Liver (tissue), 9 donors: Measurements from ENCODE around the gene ZNF541. TPM values are rescaled to one million over a fixed set of nuclear protein-coding genes. Genes with fewer than 3 reads are reported as not detected.

Source experiments
- DNase-seq: peaks from one replicate; pipeline ENCODE4 v3.0.0-alpha.2; 2017; ENCODE audit warnings: low spot score
- H3K27ac ChIP-seq, 2 donors: one replicate each; pipeline ENCODE4 v1.7.0; 2013; ENCODE audit warnings: inconsistent platforms in 2 of 2, low read length in 2 of 2, control low read depth in 1 of 2, low read depth in 1 of 2, mild to moderate bottlenecking in 1 of 2
- H3K27me3 ChIP-seq, 4 donors: one replicate each; pipeline versions ENCODE4 v1.6.1 to v1.7.0; 2013; ENCODE audit warnings: low read length in 3 of 4, inconsistent platforms in 1 of 4, mild to moderate bottlenecking in 1 of 4, moderate library complexity in 1 of 4; ENCODE audit not compliant: control insufficient read depth in 4 of 4, insufficient read depth in 4 of 4
- H3K36me3 ChIP-seq, 4 donors: one replicate each; pipeline versions ENCODE4 v1.6.1 to v1.7.0; 2013; ENCODE audit warnings: low read length in 3 of 4, mild to moderate bottlenecking in 3 of 4, low read depth in 1 of 4, moderate library complexity in 1 of 4; ENCODE audit not compliant: control insufficient read depth in 4 of 4, insufficient read depth in 3 of 4
- H3K4me1 ChIP-seq, 4 donors: one replicate each; pipeline versions ENCODE4 v1.6.1 to v1.7.0; 2013; ENCODE audit warnings: low read length in 3 of 4, mild to moderate bottlenecking in 3 of 4, moderate library complexity in 1 of 4; ENCODE audit not compliant: control insufficient read depth in 4 of 4, insufficient read depth in 4 of 4
- H3K4me3 ChIP-seq, 3 donors: one replicate each; pipeline versions ENCODE4 v1.6.1 to v1.7.0; 2013; ENCODE audit warnings: low read length in 3 of 3, control low read depth in 1 of 3, low read depth in 1 of 3, mild to moderate bottlenecking in 1 of 3
- H3K9ac ChIP-seq, 2 donors: one replicate each; pipeline ENCODE4 v1.7.0; 2013; ENCODE audit warnings: low read length in 2 of 2, mild to moderate bottlenecking in 2 of 2, moderate library complexity in 2 of 2, control low read depth in 1 of 2, low read depth in 1 of 2
- H3K9me3 ChIP-seq, 4 donors: one replicate each; pipeline versions ENCODE4 v1.6.1 to v1.7.0; 2013; ENCODE audit warnings: low read length in 3 of 4; ENCODE audit not compliant: control insufficient read depth in 4 of 4
- ATF3 ChIP-seq: IDR thresholded peaks from 2 replicates; pipeline ENCODE4 v1.6.1; 2016; ENCODE audit warnings: antibody characterized with exemption
- CTCF ChIP-seq: fragments of 150-350 bp; IDR thresholded peaks from 2 replicates; pipeline ENCODE4 v1.5.1; 2017; ENCODE audit warnings: improper control_type of control experiment, low read depth, low read length; ENCODE audit not compliant: missing input control
- FOXA1 ChIP-seq: IDR thresholded peaks from 2 replicates; pipeline ENCODE4 v1.6.1; 2016; ENCODE audit warnings: antibody characterized with exemption
- JUND ChIP-seq, 2 donors: IDR thresholded peaks; 2 replicates each; pipeline ENCODE4 v1.6.1; 2016; ENCODE audit warnings: antibody characterized with exemption in 2 of 2
- MAX ChIP-seq: IDR thresholded peaks from 2 replicates; pipeline ENCODE4 v1.6.1; 2016; ENCODE audit warnings: antibody characterized with exemption
- YY1 ChIP-seq: IDR thresholded peaks from 2 replicates; pipeline ENCODE4 v1.6.1; 2016; ENCODE audit warnings: antibody characterized with exemption, mild to moderate bottlenecking
- ZBTB33 ChIP-seq: IDR thresholded peaks from 2 replicates; pipeline ENCODE4 v1.6.1; 2016; ENCODE audit warnings: antibody characterized with exemption
- WGBS: extraction: QIAGEN DNeasy Blood & Tissue Kit; methylation state at CpG from one replicate; pipeline ENCODE4 v1.1.7; 2013; 5-methylcytosine and 5-hydroxymethylcytosine counted together
- polyA plus RNA-seq, 2 donors: library from polyadenylated mRNA; stranded (reverse) in 1 of 2; unstranded in 1 of 2; fragments of 200-250 nt in 1 of 2; fragments of >200 nt in 1 of 2; fragmentation: Nextera tagmentation in 1 of 2; extraction: Ambion mirVana in 1 of 2; gene quantifications; one replicate each; pipeline versions ENCODE4 v1.2.1 to v1.2.3, GENCODE V29; 2013 to 2015
- total RNA-seq, 2 donors: library from RNA; depleted of rRNA; stranded (reverse); fragments of >200 nt; gene quantifications; one replicate each; pipeline ENCODE4 v1.2.3, GENCODE V29; 2014
- donor health status: healthy.
- donor health status: healthy.
- donor health status: healthy.
- donor health status: healthy.
- donor health status: healthy.

The ZNF541 gene
- total and polyA plus RNA-seq, 4 donors = 0.05 to 0.09 (median 0.08) TPM; not detected in 1

- no peak for DNase-seq
- 82% methylated on average over 13 of the region's 13 CpGs for WGBS
Observed at GRCh38 chr19:47549261-47549862, 23.6 kb downstream of the ZNF541 start.

GRCh38 chr19:47547199-47547598 is 25.7 kb downstream of the ZNF541 start:
- H3K36me3 ChIP-seq = no peaks in the 10 kb centered on the region
- H3K4me3 ChIP-seq = no peak overlapping the region
- no peak for TF ChIP-seq ATF3
- TF ChIP-seq JUND (IDR thresholded peaks at IDR 0.05) = no peak
- TF ChIP-seq ZBTB33 = no peak
- no peak for TF ChIP-seq FOXA1
- no peak for TF ChIP-seq MAX
- no peak for TF ChIP-seq CTCF
- TF ChIP-seq YY1 = no peak
- no peak for DNase-seq
- H3K27me3 ChIP-seq = no peaks in the 10 kb centered on the region
- H3K4me1 ChIP-seq = peaks cover 0 to 6% (median 0%) of the 10 kb centered on the region in 4 donors
- no peak overlapping the region for H3K27ac ChIP-seq
- 82% methylated on average over 2 of the region's 2 CpGs for WGBS
- H3K9ac ChIP-seq = no peak overlapping the region
- H3K9me3 ChIP-seq = no peaks in the 10 kb centered on the region

More at GRCh38 chr19:47549261-47549862, 23.6 kb downstream of the ZNF541 start:
- Histone ChIP-seq H3K27ac (no peak overlapping the region), H3K27me3 (no peaks in the 10 kb centered on the region), H3K4me1 (peaks cover 0 to 6% (median 0%) of the 10 kb centered on the region in 4 donors), H3K4me3 (no peak overlapping the region), H3K9ac (no peak overlapping the region), H3K36me3 (no peaks in the 10 kb centered on the region), H3K9me3 (no peaks in the 10 kb centered on the region)
- no peak for TF ChIP-seq CTCF
